NCI-H226 (cell line): ENCODE results near the gene MAPK6.
"Not testable (repeated sequence)": the region's sequence is repeated elsewhere in the genome, so short reads cannot be mapped to it uniquely, and the experiment has no call there.

Experiments
- DNase-seq: peaks from one replicate; pipeline ENCODE4 v3.0.0-alpha.2; 2015

MAPK6 gene

DNA sequence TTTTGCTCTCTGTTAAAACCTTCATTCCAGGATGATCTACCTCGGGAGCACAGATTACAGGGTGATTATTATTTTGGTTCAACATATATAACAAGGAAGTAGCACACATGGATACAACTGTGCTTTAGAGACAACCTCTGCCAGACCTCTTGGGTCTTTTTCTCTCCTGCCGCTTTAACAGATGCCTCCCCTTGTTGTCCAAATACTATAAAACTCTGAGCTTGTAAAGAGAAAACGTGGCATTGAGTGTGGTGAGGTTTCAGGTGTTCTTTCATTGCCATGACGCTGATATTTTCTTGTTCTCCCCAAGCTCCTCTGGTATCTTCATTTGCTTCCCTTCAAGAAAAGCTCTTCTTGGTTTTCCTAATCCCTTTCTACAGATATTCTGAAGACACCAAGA, 64.6 kb downstream of the MAPK6 start:
- no peak for DNase-seq

DNA sequence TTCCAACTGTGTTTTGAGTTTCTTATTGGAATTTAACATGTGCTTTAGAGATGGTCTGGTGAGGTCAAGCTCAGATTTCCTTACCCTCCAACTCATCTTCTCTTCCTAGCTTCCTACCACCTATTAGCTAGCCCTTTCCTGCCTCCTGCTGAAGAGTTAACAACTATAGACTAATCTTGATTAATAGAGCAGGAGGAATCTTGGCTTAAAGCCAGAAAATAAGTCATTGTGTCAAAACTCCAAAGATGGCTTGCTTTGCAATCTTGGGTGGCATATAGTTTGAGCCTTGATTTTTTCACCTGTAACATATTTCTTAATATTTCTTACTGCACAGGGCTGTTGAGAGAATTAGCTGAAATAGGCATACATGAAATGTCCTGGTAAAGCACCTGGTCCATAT, 66.3 kb downstream of the MAPK6 start:
- no peak for DNase-seq

DNA sequence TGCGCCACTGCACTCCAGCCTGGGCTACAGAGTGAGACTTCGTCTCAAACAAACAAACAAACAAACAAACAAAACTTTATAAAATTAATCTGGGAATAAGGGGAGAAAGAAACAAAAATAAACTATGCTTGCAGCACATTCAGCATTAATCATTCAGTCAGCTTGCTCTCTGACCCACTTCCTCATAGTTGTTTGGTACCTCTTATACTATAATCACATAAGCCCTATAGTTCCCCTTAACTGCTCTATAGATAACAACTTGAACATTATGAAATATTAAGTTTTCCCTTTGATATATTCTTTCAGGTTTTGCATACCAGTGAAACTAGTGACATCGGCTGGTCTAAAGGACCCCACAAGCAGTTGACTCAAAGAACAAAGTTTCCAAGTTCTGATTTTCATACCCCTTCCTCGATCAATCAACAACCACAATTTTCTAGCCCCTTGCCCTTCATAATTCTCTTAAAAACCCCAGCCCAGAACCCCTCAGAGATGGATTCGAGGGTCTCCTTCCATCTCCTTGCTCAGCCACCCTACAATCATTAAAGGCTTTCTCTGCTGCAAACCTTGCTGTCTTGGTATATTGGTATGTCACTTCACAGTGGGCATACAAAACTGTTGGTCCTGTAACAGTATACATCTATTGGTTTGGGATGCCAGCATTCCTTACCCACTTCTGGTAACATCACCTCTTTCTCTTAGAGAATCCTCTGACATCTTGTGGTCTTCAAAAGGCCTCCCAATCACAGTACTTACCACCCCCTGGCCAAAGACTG, 67.2 kb downstream of the MAPK6 start:
- no peak for DNase-seq

DNA sequence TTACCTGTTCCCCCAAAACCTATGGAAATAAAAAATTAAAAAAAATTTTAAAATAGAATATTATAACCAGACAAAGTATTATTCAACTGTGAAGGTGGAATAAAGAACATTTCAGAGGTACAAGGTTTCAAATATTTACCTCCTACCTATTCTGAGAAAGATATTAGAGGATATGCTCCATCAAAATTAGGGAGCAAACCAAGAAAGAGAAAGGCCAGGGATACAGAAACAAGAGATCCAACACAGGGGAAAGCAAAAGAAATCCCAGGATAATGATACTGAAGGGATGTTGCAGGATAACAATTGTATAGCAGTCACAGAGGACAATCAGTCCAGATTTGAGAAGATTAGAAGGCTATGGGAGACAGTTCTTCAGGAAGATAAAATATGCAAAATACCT, 71.2 kb downstream of the MAPK6 start:
- no peak for DNase-seq

DNA sequence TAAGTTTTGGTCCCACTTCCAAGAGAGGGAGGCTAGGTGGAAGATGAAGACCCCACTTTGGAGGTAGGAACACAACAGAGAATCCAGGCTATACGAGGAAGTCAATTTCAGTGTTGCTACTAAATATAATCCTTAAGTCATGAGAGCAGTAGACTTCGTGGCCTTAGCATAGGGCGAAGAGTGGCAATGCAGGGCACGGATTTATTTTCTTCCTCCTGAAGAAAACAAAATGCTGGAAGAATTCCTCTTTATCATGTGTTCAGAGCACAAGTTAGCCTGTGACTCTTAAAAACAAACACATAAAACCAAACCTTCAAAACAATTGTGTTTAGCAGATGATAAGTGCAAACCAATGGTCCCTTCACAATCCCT, 74.1 kb downstream of the MAPK6 start:
- peak; percentile 37 for DNase-seq

DNA sequence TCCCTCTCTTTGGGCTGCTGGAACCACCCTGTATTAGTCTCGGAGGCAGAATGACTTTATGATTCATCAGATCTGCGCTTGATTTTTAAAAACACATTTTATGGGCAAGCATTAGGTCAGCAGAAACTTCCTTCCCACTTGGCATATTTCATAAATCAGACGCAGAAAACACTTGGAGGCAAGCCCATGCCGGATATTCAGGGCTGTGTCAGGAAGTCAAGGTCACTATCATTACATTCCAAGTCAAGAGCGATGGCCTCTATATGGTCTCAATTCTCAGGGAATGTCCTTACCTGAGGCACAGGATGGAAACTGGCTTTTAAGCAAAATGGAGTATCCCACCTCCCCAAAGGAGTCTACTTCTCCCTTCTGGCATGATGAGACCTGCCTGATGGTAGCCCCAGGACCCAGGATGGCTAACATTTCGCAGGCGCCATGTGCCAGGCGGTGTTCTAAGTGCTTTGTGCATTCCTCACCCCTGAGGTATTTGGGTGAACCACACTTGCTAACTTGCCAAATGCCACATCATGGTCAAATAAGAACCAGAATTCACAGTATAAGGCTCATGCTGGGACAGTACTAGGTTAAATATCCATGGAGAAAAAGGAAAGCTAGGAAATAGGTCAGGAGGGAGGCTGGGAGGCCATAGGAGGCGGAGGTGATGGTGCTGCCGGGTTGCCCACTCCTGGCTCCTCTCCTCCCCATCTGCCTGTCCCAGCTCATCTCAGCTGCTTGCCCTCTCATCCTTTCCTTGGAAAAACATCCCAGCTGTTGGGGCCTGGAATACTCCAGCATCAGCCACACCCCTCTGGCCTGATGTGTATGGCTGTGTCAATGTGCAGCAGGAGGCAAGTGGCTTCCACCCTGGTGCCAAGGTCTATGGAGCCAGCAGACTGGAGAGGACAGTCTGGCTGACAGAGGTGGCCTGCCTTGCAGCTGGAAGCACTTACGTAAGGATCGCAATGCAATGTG, 74.8 kb downstream of the MAPK6 start:
- peak; percentile 98 for DNase-seq

DNA sequence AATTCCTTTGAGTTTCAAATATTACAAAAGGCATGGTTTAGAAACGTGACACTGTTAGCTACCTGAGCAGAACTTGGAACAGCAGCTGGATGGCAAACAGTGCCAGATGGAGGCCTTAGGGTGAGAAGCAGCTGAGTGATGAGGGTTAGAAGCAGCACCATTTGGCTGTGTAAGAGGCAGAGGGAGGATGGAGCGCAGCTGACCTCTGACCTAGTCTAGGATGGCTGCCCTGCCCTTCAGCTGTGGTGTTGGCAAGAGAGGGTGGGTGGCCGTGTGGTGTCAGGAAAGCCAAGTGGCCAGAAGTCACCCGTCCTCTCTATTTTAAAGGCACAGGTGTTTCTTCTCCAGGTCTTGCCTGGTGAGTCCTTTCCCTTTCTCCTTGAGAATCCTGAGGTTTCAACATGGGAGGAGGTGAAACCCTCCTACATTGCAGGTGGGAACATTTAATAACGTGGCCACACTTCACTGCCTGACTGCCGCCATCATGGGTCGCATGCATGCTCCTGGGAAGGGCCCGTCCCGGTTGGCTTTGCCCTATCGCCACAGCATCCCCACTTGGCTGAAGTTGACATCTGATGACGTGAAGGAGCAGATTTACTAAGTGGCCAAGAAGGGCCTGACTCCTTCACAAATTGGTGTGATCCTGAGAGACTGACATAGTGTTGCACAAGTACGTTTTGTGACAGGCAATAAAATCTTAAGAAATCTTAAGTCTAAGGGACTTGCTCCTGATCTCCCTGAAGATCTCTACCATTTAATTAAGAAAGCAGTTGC, 76.0 kb downstream of the MAPK6 start:
- DNase-seq = no peak

DNA sequence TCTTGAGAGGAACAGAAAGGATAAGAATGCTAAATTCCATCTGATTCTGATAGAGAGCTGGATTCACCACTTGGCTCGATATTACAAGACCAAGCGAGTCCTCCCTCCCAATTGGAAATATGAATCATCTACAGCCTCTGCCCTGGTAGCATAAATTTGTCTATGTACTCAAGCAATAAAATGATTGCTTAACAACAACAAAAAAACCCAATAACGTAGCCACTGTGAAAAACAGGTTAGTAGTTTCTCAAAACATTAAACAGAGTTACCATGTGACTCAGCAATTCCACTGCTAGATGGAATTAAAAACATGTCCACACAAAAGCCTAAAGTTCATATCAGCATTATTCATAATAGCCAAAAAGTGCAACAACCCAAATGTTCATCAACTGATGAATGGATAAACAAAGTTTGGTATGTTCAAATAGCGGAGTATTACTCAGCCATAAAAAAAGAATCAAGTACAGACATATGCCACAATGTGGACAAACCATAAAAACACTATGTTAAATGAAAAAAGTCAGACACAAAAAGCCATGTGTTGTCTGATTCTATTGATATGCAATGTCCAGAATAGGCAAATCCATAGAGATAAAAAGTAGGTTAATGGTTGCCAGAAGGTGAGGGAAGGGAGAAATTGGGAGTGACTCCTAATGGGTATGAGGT, 76.7 kb downstream of the MAPK6 start:
- peak; percentile 94 for DNase-seq

DNA sequence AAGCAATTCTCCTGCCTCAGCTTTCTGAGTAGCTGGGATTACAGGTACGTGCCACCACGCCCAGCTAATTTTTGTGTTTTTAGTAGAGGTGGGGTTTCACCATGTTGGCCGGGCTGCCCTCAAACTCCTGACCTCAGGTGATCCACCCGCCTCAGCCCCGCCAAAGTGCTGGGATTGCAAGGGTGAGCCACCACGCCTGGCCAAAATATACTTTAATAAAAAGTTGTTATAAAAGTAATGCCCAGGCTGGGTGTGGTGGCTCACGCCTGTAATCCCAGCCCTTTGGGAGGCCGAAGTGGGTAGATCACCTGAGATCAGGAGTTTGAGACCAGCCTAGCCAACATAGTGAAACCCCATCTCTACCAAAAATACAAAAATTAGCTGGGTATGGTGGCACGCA, 77.5 kb downstream of the MAPK6 start:
- not testable (repeated sequence) for DNase-seq

DNA sequence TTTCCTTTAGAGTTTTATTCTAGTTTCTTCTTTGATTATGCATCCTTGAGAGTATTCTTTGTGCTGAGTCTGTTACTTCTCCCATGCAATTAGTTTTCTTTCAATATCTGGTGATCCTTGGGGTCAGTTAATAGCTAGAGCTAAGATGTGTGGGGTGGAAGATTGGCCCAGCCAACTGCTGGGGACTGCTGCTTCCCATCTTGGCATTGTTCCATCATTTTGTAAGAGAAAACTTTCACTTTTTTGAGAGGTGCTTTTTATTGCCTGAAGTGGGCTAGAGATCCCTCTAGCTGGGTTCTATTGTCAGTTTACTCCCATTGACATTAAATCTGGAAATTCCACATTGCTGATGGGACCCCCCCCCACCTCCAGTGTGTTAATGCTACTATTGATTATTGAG, 78.2 kb downstream of the MAPK6 start:
- peak; percentile 48 for DNase-seq

DNA sequence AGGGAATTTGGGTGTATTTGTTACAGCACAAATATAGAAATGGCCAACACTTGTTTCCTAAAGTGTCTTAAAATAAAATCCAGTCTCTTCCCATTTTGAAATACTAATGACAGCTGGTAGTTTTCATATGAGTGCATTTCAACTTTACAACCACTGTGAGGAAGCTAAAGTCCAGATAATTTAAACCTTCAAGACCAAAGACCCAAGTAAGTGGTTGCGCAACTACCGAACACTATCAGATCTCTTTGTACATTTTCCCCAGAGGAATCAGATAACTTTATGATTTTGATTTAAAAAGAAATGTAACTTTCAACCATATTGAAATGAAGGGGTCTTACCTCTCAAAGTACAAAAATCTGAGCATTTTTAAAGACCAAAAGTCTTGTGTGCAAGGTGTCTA, 79.3 kb downstream of the MAPK6 start:
- DNase-seq = no peak

DNA sequence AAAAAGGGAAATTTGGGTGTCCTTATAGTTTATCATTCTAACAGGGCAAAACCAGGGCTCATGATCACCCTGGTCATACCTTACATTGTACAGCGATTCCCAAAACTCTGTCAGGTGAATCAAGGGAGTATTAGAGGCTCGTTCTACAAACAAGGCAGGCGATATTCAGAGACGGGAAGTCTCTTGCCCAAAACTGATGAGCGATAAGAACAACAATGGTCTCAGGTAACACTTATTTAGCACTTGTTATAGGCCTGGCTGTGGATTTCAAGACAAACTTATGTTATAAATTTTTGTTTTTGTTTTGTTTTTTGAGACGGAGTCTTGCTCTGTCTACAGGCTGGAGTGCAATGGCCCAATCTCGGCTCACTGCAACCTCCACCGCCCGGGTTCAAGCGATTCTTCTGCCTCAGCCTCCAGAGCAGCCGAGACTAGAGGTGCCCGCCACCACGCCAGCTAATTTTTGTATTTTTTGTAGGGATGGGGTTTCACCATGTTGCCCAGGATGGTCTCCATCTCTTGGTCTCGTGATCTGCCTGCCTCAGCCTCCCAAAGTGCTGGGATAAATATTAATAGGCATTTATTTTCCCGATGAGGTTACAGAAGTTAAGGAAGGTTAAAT, 80.7 kb downstream of the MAPK6 start:
- DNase-seq = no peak

DNA sequence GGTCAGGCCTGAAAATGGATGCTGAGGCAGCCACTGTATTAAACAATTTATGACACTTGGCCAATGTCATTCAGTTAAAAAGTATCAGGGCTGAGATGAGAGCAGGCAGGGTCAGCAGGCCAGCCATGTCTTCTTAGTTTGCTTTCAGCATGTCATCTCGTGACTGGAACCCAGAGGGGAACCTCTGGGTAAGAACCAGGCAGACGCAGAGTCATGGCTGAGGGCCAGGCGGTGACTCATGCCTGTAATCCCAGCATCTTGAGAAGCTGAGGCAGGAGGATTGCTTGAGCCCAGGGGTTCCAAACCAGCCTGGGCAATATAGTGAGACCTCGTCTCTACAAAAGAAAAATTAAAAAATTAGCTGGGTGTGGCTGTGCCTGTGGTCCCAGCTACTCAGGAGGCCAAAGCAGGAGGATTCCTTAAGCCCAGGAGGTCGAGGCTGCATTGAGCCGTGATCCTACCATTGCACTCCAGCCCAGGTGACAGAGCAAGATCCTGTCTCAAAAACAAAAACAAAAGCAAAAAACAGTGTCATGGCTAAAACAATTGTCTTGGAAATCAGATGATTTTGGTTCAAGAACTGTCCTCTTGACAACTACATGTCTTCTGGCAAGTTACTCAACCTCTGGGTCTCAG, 81.9 kb downstream of the MAPK6 start:
- peak; percentile 86 for DNase-seq

DNA sequence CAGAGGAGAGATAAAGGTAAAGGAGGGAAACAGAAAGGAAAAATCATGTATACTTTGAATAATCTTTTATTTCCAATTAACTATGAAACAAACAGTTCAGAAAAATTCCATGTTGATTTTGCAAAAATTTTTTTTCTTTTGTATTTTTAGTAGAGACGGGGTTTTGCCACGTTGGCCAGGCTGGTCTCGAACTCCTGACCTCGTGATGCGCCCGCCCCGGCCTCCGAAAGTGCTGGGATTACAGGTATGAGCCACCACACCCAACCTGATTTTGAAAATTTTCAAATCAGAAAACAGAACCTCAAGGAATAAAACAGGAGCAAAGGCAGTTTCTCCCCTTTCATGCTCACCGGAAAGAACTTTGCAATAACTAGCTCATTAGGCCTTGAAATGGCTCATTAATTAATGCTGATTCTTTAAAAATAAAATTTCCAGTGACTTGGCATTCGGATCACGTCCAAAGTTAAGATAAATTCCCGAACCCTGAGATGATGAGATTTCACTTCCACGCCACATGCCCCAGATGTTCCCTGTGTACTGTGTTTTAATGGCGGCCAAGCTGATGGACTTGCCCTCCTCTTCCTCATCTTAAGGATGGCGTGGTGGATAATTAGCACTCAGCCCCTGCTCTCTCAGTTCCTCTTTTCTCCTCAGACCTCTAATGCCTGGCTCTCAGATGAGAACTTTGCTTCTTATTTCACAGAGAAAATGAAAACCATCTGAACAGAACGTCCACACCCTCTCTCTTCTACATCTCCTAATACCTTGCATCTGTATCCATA, 82.7 kb downstream of the MAPK6 start:
- no peak for DNase-seq

DNA sequence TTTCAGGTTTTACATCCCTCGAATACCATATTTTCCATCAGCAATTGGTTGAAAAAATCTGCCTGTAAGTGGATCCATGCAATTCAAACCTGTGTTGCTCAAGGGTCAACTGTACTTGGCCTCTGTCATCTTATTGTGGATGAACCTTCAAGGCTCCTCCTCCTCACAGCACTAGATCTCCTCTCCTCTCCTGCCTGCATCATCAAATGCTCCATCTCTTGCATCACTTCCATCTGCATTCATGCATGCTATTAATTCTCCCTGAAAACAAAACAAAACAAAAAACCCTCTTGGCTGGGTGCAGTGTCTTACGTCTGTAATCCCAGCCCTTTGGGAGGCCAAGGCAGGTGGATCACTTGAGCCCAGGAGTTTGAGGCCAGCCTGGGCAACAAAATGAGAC, 83.4 kb downstream of the MAPK6 start:
- DNase-seq = peak; percentile 93

DNA sequence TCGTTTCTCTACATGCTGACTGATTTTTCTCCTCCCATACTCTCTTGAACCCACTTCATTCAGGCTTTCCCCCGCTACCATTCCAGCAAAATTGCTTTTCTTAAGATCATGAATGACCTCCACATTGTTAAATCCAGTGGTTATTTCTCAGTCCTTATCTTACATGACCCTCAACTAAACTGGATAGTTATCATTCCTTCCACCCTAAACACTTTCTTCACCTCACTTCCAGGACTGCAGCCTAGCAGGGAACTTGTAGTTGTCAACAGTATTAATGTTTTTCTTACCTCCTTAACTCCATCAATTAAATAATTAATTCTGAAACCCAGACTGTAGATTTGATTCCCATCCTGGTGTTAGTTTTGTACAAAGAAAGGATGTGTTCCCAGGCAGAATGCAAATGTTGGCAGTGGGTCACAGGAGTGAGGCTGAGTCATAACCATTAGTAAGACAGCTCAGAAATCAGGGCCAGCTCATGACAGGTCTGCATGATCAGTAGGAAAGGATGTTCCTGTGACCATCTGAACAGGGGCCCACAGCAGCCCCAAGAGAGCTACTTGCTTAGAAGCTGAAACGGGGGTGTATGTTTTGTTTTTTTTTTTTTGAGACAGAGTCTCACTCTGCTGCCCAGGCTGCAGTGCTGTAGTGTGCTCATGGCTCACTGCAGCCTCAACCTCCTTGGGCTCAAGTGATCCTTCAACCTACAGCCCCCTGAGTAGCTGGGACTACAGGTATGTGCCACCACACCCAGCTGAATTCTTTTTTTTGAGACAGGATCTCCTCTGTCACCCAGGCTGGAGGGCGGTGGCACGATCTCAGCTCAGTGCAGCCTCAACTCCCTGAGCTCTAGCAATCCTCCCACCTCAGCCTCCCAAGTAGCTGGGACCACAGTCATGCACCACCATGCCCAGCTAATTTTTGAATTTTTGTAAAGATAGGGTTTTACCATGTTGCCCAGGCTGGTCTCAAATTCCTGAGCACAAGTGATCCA, 84.5 kb downstream of the MAPK6 start:
- DNase-seq = peak; percentile 94

DNA sequence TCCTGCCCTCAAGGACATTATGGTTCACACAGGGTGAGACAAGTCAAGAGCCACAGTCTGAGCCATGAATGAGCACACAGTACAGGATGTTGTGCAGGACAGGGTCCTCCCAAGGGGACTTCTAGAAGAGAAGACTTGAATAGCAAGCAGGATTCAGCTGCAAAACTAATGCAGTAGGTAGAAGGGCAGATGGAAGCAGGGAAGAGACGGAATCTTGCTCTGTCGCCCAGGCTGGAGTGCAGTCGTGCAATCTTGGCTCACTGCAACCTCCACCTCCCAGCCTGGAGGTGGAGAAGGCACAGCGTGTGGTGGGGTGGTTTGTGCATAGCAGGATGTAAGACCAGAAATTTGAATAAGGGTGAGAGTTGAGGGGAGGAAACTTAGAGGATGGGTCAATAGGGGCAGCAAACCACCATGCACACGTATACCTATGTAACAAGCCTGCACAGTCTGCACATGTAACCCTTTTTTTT, 85.5 kb downstream of the MAPK6 start:
- no peak for DNase-seq

DNA sequence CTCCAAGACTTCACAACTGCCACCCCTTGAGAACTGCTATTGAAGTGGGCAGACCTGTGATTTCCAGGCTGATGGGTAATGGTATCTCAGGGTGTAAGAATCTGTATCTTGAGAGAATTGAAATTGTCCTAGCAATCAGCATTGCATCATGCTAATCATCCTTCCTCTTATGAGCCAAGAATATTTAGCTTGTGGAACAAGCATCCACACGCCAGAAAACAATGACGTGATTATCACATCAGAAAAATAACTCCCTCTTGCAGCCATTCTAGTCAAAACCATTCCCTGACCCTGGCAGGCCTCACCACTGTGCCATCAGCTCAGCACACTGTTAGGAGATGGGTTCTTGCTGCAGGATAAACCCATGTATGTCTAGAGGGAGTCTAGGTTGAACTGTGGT, 86.8 kb downstream of the MAPK6 start:
- DNase-seq = no peak

DNA sequence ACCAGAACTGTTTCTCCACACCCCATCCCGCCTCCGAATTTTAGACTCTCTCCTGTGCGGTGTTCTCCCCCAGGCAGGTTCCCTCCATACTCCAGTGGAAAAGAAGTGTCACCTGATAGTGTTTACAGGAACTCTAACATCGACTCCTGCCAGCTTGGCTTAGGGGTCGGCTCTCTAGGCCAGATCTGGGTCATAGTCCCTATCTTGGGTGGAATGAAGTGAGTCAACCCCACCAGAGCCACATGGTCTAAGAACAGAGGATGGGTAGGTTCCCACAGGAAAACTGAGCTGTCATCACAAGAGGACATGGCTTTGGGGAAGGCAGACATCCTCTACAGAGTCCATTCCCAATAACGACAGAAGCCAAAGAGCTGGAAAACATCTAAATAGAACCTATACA, 87.6 kb downstream of the MAPK6 start:
- no peak for DNase-seq

DNA sequence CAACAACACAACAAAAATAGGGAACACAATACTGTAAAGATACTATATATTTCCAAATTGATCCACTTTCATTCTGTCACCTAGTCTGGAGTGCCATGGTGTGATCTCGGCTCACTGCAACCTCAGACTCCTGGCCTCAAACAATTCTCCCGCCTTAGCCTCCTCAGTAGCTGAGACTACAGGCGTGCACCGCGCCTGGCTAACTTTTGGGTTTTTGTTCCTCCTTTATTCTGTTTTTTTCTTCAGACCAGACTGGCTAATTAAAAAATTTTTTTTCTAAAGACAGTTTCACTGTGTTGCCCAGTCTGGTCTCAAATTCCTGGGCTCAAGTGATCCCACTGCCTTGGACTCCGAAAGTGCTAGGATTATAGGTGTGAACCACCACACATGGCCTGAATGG, 88.2 kb downstream of the MAPK6 start:
- no peak for DNase-seq
